Right lobe of liver (tissue), 6 donors: ENCODE data around the gene SOX15. TPM values are rescaled to one million over a fixed set of nuclear protein-coding genes. Genes with fewer than 3 reads are reported as not detected.
A peak's percentile ranks its signal among the peaks of the same experiment; 100 is the strongest.

Experiments
- ATAC-seq, 4 donors: fragments of 200-7000 bp; cut with Tn5 transposase; one replicate each; pipeline ENCODE4 v1.9.1; 2020; ENCODE audit warnings: mild to moderate bottlenecking in 4 of 4, moderate library complexity in 4 of 4
- DNase-seq, 3 donors: peaks; one replicate each; pipeline ENCODE4 v3.0.0-alpha.2; 2020
- H3K27ac ChIP-seq, 3 donors: fragments of 200-600 bp; one replicate each; pipeline ENCODE4 v1.8.0; 2022
- H3K27me3 ChIP-seq, 2 donors: fragments of 200-600 bp; one replicate each; pipeline ENCODE4 v1.8.0; 2022
- H3K36me3 ChIP-seq, 4 donors: fragments of 200-600 bp; sonication (generic) in 1 of 4; one replicate each; pipeline versions ENCODE4 v1.5.1 to v1.8.0; 2017 to 2022; ENCODE audit warnings: control low read depth in 1 of 4
- H3K4me1 ChIP-seq, 4 donors: fragments of 200-600 bp; sonication (generic) in 1 of 4; one replicate each; pipeline versions ENCODE4 v1.5.1 to v1.8.0; 2017 to 2022; ENCODE audit warnings: control low read depth in 1 of 4
- H3K4me3 ChIP-seq, 3 donors: fragments of 200-600 bp; one replicate each; pipeline ENCODE4 v1.8.0; 2022
- H3K9me3 ChIP-seq, 4 donors: fragments of 200-600 bp; sonication (generic) in 1 of 4; one replicate each; pipeline versions ENCODE4 v1.5.1 to v1.8.0; 2017 to 2022; ENCODE audit warnings: control low read depth in 1 of 4
- POLR2A ChIP-seq: fragments of 450-650 bp; IDR thresholded peaks from one replicate; pipeline ENCODE4 v1.6.1; 2017; ENCODE audit warnings: antibody characterized with exemption, mild to moderate bottlenecking
- WGBS: methylation state at CpG from one replicate; pipeline ENCODE4 v1.1.6; 2018; ENCODE audit warnings: low coverage, low lambda C conversion rate; ENCODE audit not compliant: insufficient coverage; ENCODE audit errors: missing lambda C conversion rate; 5-methylcytosine and 5-hydroxymethylcytosine counted together
- intact Hi-C, 2 donors: fragments of 100-400 bp; cut with DNase I; formaldehyde crosslinking; loops; one replicate each; pipeline versions ENCODE4 v1.11.2 to v1.14.1; 2022
- total RNA-seq, 6 experiments: library from RNA; depleted of rRNA in 2 of 6; stranded (reverse); fragments of >200 nt in 2 of 6; fragmentation: NEBNext Ultra II Directional in 3 of 6; extraction: Animal tissue kit (Norgen Biotek cat#: 25700) in 3 of 6; gene quantifications; one replicate each; pipeline versions ENCODE4 v1.1.0 to v1.2.4, GENCODE V29; 2016 to 2023
- TF ChIP-seq, protein P1 (sequence below), 4 donors: fragments of 200-600 bp in 3 of 4; fragments of 450-650 bp in 1 of 4; IDR thresholded peaks; one replicate each; pipeline versions ENCODE4 v1.5.1 to v1.8.0; 2016 to 2022; ENCODE audit warnings: antibody characterized with exemption in 4 of 4, mild to moderate bottlenecking in 2 of 4
- donor health status: DM: no; HTN: yes; CAD: no.
- donor health status: DM: no; HTN: no; CAD: no.
- donor health status: DM: no; HTN: no; CAD: no.
- donor health status: DM: no; HTN: yes; CAD: no.
- donor health status: DM: no; HTN: yes; CAD: no.

SOX15 gene
- total RNA-seq, 6 experiments from 2014 or later, result not detected

DNA sequence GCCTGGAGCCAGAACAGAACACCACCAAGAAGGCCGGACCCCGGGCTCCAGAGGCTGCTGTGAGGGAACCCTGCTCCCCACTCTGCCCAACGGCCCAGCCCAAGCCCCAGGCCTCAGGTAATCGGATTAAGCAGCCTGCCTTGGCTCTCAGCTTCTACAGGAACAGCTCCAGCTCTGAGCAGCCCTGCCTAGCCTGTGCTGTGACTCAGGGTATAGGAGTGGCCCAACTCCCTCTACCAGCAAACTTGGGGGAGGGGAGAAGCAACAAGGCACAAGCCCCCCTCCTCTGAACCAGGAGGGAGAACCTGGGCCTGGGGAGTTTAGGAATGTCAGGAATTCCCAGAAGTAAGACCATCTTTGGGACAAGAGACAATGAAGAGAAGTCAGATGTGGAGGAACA is 849 bp upstream of the SOX15 start:
- Histone ChIP-seq H3K4me3 (no peak overlapping the region), H3K9me3 (no peaks in the 10 kb centered on the region), H3K4me1 (no peaks in the 10 kb centered on the region), H3K27ac (no peak overlapping the region), H3K36me3 (peaks cover 4 to 55% (median 23%) of the 10 kb centered on the region in 4 donors), H3K27me3 (no peaks in the 10 kb centered on the region)
- 93% methylated on average over 3 of the region's 4 CpGs for WGBS
- ATAC-seq (no peak), DNase-seq (no peak)
- intact Hi-C loops, result loop anchor here in 1 of 2 donors (10.0 kb wide), 1 partner anchor 84 kb away; no protein-coding TSS in a partner anchor
- no peak for TF ChIP-seq POLR2A
- TF ChIP-seq, protein P1, sequence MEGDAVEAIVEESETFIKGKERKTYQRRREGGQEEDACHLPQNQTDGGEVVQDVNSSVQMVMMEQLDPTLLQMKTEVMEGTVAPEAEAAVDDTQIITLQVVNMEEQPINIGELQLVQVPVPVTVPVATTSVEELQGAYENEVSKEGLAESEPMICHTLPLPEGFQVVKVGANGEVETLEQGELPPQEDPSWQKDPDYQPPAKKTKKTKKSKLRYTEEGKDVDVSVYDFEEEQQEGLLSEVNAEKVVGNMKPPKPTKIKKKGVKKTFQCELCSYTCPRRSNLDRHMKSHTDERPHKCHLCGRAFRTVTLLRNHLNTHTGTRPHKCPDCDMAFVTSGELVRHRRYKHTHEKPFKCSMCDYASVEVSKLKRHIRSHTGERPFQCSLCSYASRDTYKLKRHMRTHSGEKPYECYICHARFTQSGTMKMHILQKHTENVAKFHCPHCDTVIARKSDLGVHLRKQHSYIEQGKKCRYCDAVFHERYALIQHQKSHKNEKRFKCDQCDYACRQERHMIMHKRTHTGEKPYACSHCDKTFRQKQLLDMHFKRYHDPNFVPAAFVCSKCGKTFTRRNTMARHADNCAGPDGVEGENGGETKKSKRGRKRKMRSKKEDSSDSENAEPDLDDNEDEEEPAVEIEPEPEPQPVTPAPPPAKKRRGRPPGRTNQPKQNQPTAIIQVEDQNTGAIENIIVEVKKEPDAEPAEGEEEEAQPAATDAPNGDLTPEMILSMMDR (IDR thresholded peaks at IDR 0.05), result no peak

DNA sequence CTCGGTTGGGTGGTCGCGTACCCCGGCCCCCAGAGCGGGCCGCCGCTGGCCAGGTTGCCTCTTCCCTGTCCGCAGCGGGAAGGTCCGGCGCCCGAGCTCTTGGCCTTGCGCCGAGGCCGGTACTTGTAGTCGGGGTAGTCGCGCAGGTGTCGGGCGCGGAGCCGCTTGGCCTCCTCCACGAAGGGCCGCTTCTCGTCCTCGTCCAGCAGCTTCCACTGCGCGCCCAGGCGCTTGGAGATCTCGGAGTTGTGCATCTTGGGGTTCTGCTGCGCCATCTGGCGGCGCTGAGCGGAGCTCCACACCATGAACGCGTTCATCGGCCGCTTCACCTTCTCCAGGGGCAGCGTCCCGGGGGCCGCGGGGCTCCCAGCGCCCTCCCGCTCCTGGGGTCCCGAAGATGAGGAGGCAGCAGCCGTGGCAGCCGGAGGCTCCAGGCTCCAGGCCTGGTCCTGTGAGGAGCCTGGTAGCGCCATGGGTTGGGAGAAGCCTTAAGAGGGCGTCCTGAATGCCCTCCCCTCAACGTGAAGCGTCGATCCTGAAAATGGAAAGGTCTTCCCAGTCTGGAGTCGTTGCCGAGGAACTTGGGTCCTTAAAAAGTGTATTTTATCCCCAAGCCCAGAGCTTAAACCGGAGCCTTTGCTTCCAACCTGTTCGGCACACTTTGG is 558 bp downstream of the SOX15 start:
- Histone ChIP-seq H3K27ac (no peak overlapping the region), H3K36me3 (peaks cover 4 to 41% (median 13%) of the 10 kb centered on the region in 4 donors), H3K4me3 (peak overlapping the region in 1 of 3 donors; percentile 4), H3K27me3 (no peaks in the 10 kb centered on the region), H3K9me3 (no peaks in the 10 kb centered on the region), H3K4me1 (peaks cover 0 to 8% (median 3%) of the 10 kb centered on the region in 4 donors)
- peak; percentile 68 to 91 (median 72) for ATAC-seq
- intact Hi-C loops, result no loop called here
- WGBS, result 0% methylated on average over 2 of the region's 56 CpGs
- DNase-seq, result peak; percentile 70 to 80 (median 77)
- no peak for TF ChIP-seq POLR2A
- TF ChIP-seq, protein P1 (IDR thresholded peaks at IDR 0.05), result peak; percentile 63 to 82 (median 66)

DNA sequence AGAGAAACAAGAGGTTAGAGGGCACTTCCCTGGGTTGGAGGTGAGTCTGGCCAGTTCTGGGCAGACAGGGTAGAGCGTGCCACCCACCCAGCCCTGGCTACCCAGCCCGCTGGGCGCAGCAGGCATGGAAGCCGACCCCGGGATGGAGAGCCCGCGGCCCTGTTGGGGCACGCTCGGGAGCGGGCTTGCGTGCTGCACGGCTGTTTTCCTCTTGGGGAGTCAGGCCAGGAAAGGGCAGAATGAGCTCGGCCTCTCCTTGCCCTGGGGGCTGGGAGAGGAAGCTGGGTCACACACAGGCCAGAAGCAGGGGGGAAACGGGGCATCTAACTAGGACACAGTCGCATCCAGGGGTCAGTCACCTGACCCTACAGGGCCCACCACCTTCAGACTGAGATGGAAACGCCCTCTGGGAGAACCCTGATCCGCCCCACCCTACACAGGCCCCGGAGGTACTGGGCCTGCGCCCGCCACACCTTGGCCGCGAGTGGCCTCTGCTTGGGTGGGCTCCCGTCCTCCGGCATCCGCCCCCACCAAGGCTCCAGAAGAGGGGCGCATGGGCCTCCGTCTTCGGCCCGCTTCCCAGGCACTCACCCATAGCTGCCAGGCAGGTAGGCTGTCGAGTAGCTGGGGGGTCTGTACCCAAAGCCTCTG is 1.2 kb downstream of the SOX15 start:
- TF ChIP-seq, protein P1 (IDR thresholded peaks at IDR 0.05), result no peak
- no peak for TF ChIP-seq POLR2A
- Histone ChIP-seq H3K27me3 (no peaks in the 10 kb centered on the region), H3K36me3 (peaks cover 0 to 34% (median 9%) of the 10 kb centered on the region in 4 donors), H3K4me3 (peak overlapping the region in 1 of 3 donors; percentile 4), H3K27ac (no peak overlapping the region), H3K4me1 (peaks cover 0 to 9% (median 3%) of the 10 kb centered on the region in 4 donors), H3K9me3 (no peaks in the 10 kb centered on the region)
- WGBS, result 100% methylated on average over 4 of the region's 30 CpGs
- DNase-seq (no peak), ATAC-seq (no peak)
- intact Hi-C loops, result no loop called here

DNA sequence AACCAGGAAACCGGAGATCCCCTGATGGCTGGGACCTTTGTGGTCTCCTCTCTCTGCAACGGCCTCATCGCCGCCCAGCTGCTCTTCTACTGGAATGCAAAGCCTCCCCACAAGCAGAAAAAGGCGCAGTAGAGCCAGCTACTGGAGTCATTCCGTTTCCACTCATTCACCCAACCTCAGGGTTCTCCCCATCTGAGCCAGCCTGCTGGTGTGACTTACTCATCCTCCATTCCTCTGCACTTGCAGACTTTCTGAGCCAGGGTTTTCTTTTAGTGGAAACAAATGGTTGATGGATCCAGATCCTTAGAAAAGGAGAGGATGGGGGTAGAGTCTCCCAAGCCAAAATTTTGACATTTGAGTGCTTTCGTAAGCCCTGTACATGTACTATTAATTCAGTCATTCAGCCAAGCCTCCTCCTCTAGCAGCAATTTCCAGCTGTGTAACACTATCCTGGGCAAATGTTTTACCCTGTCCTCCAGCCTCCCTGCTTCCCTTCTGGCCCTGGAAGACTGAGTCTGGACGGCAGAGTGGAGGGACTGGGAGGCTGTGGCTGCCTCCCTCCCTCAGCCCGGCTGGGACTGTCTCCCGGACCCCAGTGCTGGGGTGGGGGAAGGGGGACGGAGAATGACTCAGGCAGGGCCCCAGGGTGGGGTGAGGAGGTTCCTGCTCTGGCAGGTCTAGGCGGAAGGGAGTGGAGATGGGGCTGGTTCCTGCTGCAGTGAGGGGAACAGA is 2.3 kb downstream of the SOX15 start:
- TF ChIP-seq, protein P1 (IDR thresholded peaks at IDR 0.05), result no peak
- no peak for TF ChIP-seq POLR2A
- H3K4me3 ChIP-seq, result no peak overlapping the region
- H3K9me3 ChIP-seq, result no peaks in the 10 kb centered on the region
- H3K27ac ChIP-seq, result no peak overlapping the region
- peaks cover 0 to 23% (median 3%) of the 10 kb centered on the region in 4 donors for H3K36me3 ChIP-seq
- ATAC-seq (no peak), DNase-seq (no peak)
- H3K4me1 ChIP-seq, result peaks cover 0 to 15% (median 7%) of the 10 kb centered on the region in 4 donors
- 63% methylated on average over 8 of the region's 12 CpGs for WGBS
- intact Hi-C loops, result no loop called here
- H3K27me3 ChIP-seq, result no peaks in the 10 kb centered on the region
